ENCODE measurements around the gene IL26. TPM values are rescaled to one million over a fixed set of nuclear protein-coding genes. Genes with fewer than 3 reads are reported as not detected.
"Not testable (repeated sequence)": the region's sequence is repeated elsewhere in the genome, so short reads cannot be mapped to it uniquely, and the experiment has no call there.

Gene IL26
- total RNA-seq, 1 donor from 2014 or later, result not detected

DNA sequence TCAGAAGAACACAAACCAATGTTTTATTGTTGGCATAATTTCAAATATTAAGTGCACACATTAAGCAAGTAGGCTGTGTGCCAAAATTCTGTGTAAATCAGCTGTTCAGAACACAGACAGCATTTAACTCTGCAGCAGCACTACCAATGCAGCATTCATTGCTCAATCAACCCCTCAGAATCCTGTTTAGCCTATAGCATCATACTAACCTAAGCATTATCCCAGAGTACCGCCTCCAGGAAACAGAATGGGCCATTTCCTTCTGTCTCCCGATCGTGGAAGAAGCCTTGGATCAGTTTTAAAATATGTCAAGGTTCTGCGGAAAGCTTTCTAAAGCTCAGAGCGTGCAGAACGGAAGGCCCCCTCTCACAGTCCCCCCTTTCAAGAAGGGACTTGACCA lies 3.3 kb downstream of the IL26 start:
- H4K20me1 ChIP-seq (ENCODE audit: insufficient read depth, low read length), result no peaks in the 10 kb centered on the region
- H3K4me1 Mint-ChIP-seq (ENCODE audit: low read depth, unreplicated experiment), result peaks cover 6% of the 10 kb centered on the region
- H3K79me2 ChIP-seq (ENCODE audit: insufficient read depth, low read length), result no peaks in the 10 kb centered on the region
- TF ChIP-seq CTCF (IDR thresholded peaks at IDR 0.05; ENCODE audit: insufficient read depth, low read depth, low read length) (no peak), EZH2 (IDR thresholded peaks at IDR 0.05; ENCODE audit: insufficient read depth, low read length) (no peak)
- H3K27me3 Mint-ChIP-seq (ENCODE audit: low read depth, unreplicated experiment), result no peaks in the 10 kb centered on the region
- H3K36me3 Mint-ChIP-seq (ENCODE audit: low read depth, unreplicated experiment), result no peaks in the 10 kb centered on the region
- peak overlapping the region; percentile 68 for H2AFZ ChIP-seq (ENCODE audit: low read depth, low read length)
- H3K4me3 Mint-ChIP-seq (ENCODE audit: unreplicated experiment), result no peak overlapping the region
- no peaks in the 10 kb centered on the region for H3K9me3 Mint-ChIP-seq (ENCODE audit: unreplicated experiment)
- no peak overlapping the region for H3K27ac ChIP-seq (ENCODE audit: low read depth, low read length)
- no peaks in the 10 kb centered on the region for H3K27me3 ChIP-seq (ENCODE audit: insufficient read depth, low read length)
- DNase-seq (ENCODE audit: low read depth), result no peak
- H3K4me3 ChIP-seq (ENCODE audit: insufficient read depth, low read depth, low read length), result peak overlapping the region; percentile 20
- peaks cover 16% of the 10 kb centered on the region for H3K4me1 ChIP-seq (ENCODE audit: insufficient read depth, low read length)
- H3K27ac Mint-ChIP-seq (ENCODE audit: unreplicated experiment), result no peak overlapping the region
- no peaks in the 10 kb centered on the region for H3K36me3 ChIP-seq (ENCODE audit: insufficient read depth, low read length)
- H3K9ac ChIP-seq (ENCODE audit: low read length), result no peak overlapping the region
- H3K4me2 ChIP-seq (ENCODE audit: low read length), result peak overlapping the region; percentile 62
- H3K9me3 ChIP-seq (ENCODE audit: insufficient read depth, low read depth, low read length), result no peaks in the 10 kb centered on the region
- no peak for FAIRE-seq

DNA sequence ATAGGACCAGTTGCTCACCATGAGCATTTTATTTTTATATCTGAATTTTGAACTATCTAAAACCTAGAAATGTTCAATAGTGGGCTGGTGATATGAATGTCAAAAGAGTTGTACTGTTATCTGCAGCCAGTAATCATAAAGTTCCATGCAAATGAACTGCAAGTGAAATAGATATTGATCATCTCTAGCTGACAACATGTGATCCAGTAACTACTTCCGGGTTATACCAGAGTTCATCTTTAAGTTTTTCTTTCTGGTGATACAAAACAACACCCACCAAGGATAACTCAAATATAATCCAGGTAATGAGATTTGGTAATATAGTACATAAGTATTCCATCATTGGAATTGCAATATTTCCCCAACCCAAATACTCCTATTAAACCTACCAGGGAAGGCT lies 4.1 kb downstream of the IL26 start:
- Histone ChIP-seq H3K79me2 (ENCODE audit: insufficient read depth, low read length) (no peaks in the 10 kb centered on the region), H3K4me2 (ENCODE audit: low read length) (no peak overlapping the region), H3K36me3 (ENCODE audit: insufficient read depth, low read length) (no peaks in the 10 kb centered on the region), H3K9me3 (ENCODE audit: insufficient read depth, low read depth, low read length) (no peaks in the 10 kb centered on the region), H3K27me3 (ENCODE audit: insufficient read depth, low read length) (no peaks in the 10 kb centered on the region), H3K27ac (ENCODE audit: low read depth, low read length) (no peak overlapping the region), H3K4me1 (ENCODE audit: insufficient read depth, low read length) (peaks cover 16% of the 10 kb centered on the region), H2AFZ (ENCODE audit: low read depth, low read length) (no peak overlapping the region), H3K4me3 (ENCODE audit: insufficient read depth, low read depth, low read length) (no peak overlapping the region), H4K20me1 (ENCODE audit: insufficient read depth, low read length) (no peaks in the 10 kb centered on the region), H3K9ac (ENCODE audit: low read length) (no peak overlapping the region)
- no peak for TF ChIP-seq EZH2 (IDR thresholded peaks at IDR 0.05; ENCODE audit: insufficient read depth, low read length)
- TF ChIP-seq CTCF (IDR thresholded peaks at IDR 0.05; ENCODE audit: insufficient read depth, low read depth, low read length), result no peak
- Mint-ChIP-seq H3K27me3 (ENCODE audit: low read depth, unreplicated experiment) (no peaks in the 10 kb centered on the region), H3K36me3 (ENCODE audit: low read depth, unreplicated experiment) (no peaks in the 10 kb centered on the region), H3K9me3 (ENCODE audit: unreplicated experiment) (no peaks in the 10 kb centered on the region), H3K4me3 (ENCODE audit: unreplicated experiment) (no peak overlapping the region), H3K27ac (ENCODE audit: unreplicated experiment) (no peak overlapping the region), H3K4me1 (ENCODE audit: low read depth, unreplicated experiment) (peaks cover 6% of the 10 kb centered on the region)
- FAIRE-seq, result no peak
- DNase-seq (ENCODE audit: low read depth), result no peak

- no peaks in the 10 kb centered on the region for H3K9me3 ChIP-seq (ENCODE audit: insufficient read depth, low read depth, low read length)
- H3K4me3 ChIP-seq (ENCODE audit: insufficient read depth, low read depth, low read length), result no peak overlapping the region
- H3K27ac Mint-ChIP-seq (ENCODE audit: unreplicated experiment), result no peak overlapping the region
- no peak overlapping the region for H3K4me2 ChIP-seq (ENCODE audit: low read length)
- H3K4me1 Mint-ChIP-seq (ENCODE audit: low read depth, unreplicated experiment), result no peaks in the 10 kb centered on the region
- H3K27ac ChIP-seq (ENCODE audit: low read depth, low read length), result no peak overlapping the region
- H3K9me3 Mint-ChIP-seq (ENCODE audit: unreplicated experiment), result peaks cover 4% of the 10 kb centered on the region
- H4K20me1 ChIP-seq (ENCODE audit: insufficient read depth, low read length), result no peaks in the 10 kb centered on the region
- H3K36me3 ChIP-seq (ENCODE audit: insufficient read depth, low read length), result no peaks in the 10 kb centered on the region
- no peak overlapping the region for H3K4me3 Mint-ChIP-seq (ENCODE audit: unreplicated experiment)
- DNase-seq (ENCODE audit: low read depth), result no peak
- TF ChIP-seq CTCF (IDR thresholded peaks at IDR 0.05; ENCODE audit: insufficient read depth, low read depth, low read length), result no peak
- TF ChIP-seq EZH2 (IDR thresholded peaks at IDR 0.05; ENCODE audit: insufficient read depth, low read length), result no peak
- H3K36me3 Mint-ChIP-seq (ENCODE audit: low read depth, unreplicated experiment), result no peaks in the 10 kb centered on the region
- H3K27me3 Mint-ChIP-seq (ENCODE audit: low read depth, unreplicated experiment), result peaks cover 2% of the 10 kb centered on the region
- no peaks in the 10 kb centered on the region for H3K79me2 ChIP-seq (ENCODE audit: insufficient read depth, low read length)
- peaks cover 17% of the 10 kb centered on the region for H3K27me3 ChIP-seq (ENCODE audit: insufficient read depth, low read length)
- H3K4me1 ChIP-seq (ENCODE audit: insufficient read depth, low read length), result no peaks in the 10 kb centered on the region
- H3K9ac ChIP-seq (ENCODE audit: low read length), result no peak overlapping the region
- H2AFZ ChIP-seq (ENCODE audit: low read depth, low read length), result no peak overlapping the region
- no peak for FAIRE-seq
These were observed 14.7 kb downstream of the IL26 start for GRCh38 chr12:68210875-68211274.

GRCh38 chr12:68209048-68209728 lies 16.4 kb downstream of the IL26 start:
- DNase-seq (ENCODE audit: low read depth); H4K20me1 ChIP-seq (ENCODE audit: insufficient read depth, low read length); H3K9ac ChIP-seq (ENCODE audit: low read length); H3K79me2 ChIP-seq (ENCODE audit: insufficient read depth, low read length); H3K4me3 Mint-ChIP-seq (ENCODE audit: unreplicated experiment); FAIRE-seq; H3K9me3 ChIP-seq (ENCODE audit: insufficient read depth, low read depth, low read length); H3K9me3 Mint-ChIP-seq (ENCODE audit: unreplicated experiment); H3K27me3 Mint-ChIP-seq (ENCODE audit: low read depth, unreplicated experiment); H2AFZ ChIP-seq (ENCODE audit: low read depth, low read length); H3K4me1 ChIP-seq (ENCODE audit: insufficient read depth, low read length); H3K36me3 Mint-ChIP-seq (ENCODE audit: low read depth, unreplicated experiment); H3K36me3 ChIP-seq (ENCODE audit: insufficient read depth, low read length); H3K4me1 Mint-ChIP-seq (ENCODE audit: low read depth, unreplicated experiment); H3K4me3 ChIP-seq (ENCODE audit: insufficient read depth, low read depth, low read length); H3K27ac ChIP-seq (ENCODE audit: low read depth, low read length); H3K4me2 ChIP-seq (ENCODE audit: low read length): not testable (repeated sequence)
- peak overlapping the region; percentile 77 for H3K27ac Mint-ChIP-seq (ENCODE audit: unreplicated experiment)
- H3K27me3 ChIP-seq (ENCODE audit: insufficient read depth, low read length), result peaks cover 32% of the 10 kb centered on the region
